GM15510 (cell line): Measurements from ENCODE around the gene TOPBP1.

Experiments used
- POLR2A ChIP-seq: IDR thresholded peaks from 3 replicates; pipeline ENCODE4 v1.6.1; 2011; ENCODE audit warnings: borderline replicate concordance; ENCODE audit not compliant: insufficient read length; ENCODE audit errors: extremely low read depth

The TOPBP1 gene

GRCh38 chr3:133692759-133693158, 31.0 kb upstream of the TOPBP1 start:
- no peak for TF ChIP-seq POLR2A

- TF ChIP-seq POLR2A: no peak
These were observed 29.7 kb upstream of the TOPBP1 start for GRCh38 chr3:133691273-133692107.

DNA sequence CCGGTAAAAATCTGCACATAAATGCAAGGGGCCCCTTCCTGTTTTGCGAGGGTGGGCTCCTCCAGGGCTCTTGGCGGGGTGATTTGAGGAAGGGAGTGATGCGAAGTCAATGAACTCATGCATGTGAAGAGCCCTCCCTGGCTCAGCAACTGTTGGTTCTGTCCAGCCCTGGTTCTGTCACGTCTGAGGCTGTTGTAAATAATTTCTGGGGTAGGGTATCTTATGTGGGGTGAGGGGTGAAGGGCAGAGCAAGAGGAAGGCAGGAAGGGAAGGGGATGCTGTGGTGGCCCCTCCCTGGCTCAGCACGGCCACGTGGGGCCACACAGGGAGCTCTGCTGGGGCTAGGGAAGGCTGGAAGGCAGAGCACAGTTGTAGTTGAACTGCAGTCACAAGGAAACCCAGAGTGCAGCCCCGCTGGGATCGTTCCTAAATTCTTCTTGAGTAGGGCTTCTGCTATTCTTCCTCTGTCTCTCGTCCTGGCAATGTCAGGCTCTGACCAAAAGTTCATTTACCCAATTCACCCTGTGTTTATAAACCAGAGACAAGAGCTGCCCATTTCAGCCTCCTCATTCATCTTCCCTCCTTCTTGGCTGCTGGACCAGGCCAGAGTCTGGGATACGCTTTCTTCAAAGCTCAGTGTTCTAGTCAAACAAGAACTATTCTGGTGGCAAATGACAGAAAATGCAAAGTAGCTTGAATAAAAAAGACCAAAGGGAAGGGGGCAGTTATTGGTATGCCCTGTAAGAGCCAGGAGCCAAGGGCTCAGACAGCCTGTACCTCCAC, 14.8 kb upstream of the TOPBP1 start:
- no peak for TF ChIP-seq POLR2A

DNA sequence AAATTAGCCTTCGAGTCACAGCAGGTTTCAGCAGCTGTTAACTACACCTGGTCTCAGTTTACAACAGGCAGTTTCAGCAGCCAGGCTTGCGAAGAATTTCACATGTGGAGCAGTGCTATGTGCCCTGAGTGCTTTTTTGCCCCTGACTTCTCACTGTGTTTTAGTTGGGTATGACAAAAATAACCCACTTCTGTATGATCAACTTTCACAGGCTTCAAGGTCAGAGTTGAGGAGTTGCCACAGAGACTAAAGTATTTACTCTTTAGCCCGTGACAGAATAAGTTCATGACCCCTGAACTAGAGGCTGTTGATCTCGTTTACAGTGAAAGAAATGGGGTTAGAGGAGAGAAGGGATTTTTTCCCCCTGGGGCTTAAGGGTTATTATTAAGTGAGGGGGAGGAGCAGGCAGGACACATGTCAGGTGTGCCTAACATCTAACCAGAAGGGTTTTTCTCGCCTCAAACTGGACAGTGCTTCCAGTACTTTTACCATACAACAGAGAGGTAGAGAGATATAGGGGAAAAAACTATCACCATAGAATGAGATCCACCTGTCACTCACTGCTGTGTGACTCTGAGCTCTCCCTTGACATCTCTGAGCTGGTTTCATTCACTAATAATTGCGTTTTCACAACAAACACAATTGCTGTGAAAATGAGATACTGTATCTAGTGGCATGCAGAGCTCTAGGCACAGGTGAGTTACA, 14.0 kb upstream of the TOPBP1 start:
- TF ChIP-seq POLR2A: no peak

DNA sequence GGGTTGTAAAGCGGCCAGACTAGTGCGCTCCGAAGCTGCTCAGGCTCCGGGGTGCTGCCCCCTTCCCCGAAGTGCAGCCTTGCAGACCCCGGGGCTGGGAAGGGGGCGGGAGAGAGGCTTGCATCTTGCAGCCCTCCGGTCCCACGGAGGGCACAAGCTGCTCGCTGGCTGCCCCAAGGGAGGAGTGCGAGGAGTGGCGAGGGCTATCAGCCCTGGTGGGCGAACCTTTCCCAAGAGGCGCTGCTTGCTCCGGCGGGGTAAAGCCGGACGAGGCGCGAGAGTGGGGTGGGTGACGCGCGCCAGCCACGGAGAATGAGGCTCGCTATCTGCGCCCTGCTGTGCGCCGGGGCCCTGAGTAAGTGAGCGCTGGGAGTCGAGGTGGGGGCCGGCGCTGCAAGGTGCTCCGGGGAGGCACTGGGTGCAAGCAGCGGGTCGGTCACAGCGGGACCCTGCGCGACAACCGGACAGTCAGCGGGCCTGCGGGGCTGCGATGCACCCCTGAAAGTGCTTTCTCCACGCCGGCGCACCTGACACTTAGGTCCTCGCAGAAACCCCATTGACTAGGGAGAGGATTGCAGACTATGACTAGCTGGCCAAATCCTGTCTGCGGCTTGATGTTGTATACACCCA, 12.7 kb upstream of the TOPBP1 start:
- no peak for TF ChIP-seq POLR2A

DNA sequence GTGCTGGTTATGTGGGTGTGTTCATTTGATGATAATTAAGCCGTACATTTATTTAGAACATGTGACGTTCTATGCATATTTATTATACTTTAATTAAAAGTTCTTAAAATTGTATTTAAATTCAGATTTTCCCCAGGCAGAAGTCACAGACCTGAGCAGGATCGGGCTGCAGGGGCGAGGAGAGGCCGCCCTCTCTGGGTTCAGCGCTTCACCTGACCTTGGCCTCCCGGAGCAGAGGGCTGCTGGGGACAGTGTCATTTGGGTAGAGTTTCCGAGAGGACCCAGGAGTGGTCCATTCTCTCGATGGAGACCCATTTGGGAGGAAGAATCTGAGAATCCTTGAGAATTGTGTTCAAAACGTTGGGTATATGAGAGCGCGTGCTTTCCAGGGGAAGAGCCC, 12.0 kb upstream of the TOPBP1 start:
- TF ChIP-seq POLR2A: no peak

- TF ChIP-seq POLR2A: no peak
These were observed 10.7 kb upstream of the TOPBP1 start for GRCh38 chr3:133672461-133672860.

GRCh38 chr3:133670525-133670995, 8.8 kb upstream of the TOPBP1 start:
- TF ChIP-seq POLR2A: no peak

- no peak for TF ChIP-seq POLR2A
These were observed 8.3 kb upstream of the TOPBP1 start for GRCh38 chr3:133669949-133670524.

DNA sequence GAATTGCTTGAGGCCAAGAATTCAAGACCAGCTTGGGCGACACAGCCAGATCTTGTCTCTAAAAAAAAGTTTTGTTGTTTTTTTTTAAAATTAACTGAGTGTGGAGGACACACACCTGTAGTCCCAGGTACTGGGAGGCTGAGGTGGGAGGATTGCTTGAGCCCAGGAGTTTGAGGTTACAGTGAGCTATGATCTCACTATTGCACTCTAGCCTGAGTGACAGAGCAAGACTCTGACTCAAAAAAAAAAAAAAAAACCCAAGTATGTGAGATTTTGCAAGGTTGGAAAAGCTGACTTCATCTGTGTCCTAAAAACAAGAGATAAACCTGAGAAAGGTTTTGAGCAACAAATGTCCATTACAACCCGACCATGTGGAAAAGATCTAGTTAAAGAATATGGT, 5.4 kb upstream of the TOPBP1 start:
- no peak for TF ChIP-seq POLR2A

DNA sequence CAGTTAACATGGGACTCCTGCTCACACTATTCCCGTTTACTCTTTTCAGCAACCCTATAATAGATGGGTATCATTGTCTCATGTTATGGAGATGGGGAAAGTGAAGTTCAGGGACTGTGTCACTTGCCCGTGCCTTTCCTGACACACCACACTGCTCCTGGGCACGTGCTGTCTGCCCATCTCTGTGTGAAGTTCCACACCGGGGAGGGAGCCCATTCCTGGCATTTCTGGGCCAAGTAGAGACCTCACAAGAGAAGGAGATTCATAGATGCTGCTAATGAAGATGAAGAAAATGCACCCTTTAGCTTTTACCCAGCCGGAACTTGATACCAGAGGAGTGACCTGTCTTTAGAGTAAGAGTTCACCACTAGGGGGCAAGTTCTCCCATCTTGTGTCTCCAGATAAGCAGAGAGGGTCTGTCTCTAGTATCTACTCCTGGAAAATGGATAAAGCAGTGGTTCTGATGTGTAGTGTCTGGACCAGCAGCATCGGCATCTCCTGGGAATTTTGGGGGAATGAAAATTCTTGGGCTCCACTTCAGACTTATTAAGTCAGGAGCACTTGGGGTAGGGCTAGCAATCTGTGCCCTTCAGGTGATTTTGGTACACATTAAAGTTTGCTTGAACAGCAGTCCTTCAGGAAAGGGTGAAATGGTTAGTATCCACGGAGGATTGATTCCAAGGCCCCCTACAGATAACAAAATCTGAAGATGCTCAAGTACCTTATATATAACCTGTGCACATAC, 2.0 kb upstream of the TOPBP1 start:
- TF ChIP-seq POLR2A: no peak

GRCh38 chr3:133662278-133662651, 524 bp upstream of the TOPBP1 start:
- no peak for TF ChIP-seq POLR2A

- no peak for TF ChIP-seq POLR2A
These were observed 1.9 kb downstream of the TOPBP1 start for GRCh38 chr3:133659806-133660205.
